ENCODE results near the gene CCDC197. TPM values are rescaled to one million over a fixed set of nuclear protein-coding genes. Genes with fewer than 3 reads are reported as not detected.

Gene CCDC197
- total RNA-seq, 1 experiment from 2014 or later = not detected

GRCh38 chr14:93991649-93992048 lies 5.5 kb upstream of the CCDC197 start:
- DNase-seq = no peak
- H3K9me3 ChIP-seq (ENCODE audit: control insufficient read depth, low read depth, low read length) = no peaks in the 10 kb centered on the region
- H3K79me2 ChIP-seq (ENCODE audit: insufficient read depth, low read length) = no peaks in the 10 kb centered on the region
- no peaks in the 10 kb centered on the region for H3K27me3 ChIP-seq (ENCODE audit: insufficient read depth, low read length)
- H4K8ac ChIP-seq (replicated peaks; ENCODE audit: insufficient read length, low read depth, low read length) = no peak overlapping the region
- H3K4me1 Mint-ChIP-seq = peaks cover 13 to 35% of the 10 kb centered on the region in 2 experiments
- H3K36me3 Mint-ChIP-seq (ENCODE audit: insufficient read depth in 1 of 3, low read depth in 3 of 3) = no peaks in the 10 kb centered on the region; a peak in 1 of 7 replicates
- no peaks in the 10 kb centered on the region; a peak in 2 of 5 replicates for H3K9me3 Mint-ChIP-seq
- no peak overlapping the region for H3K4me3 Mint-ChIP-seq
- no peak overlapping the region for H3K56ac ChIP-seq (ENCODE audit: insufficient read length, low read depth, low read length)
- H2BK5ac ChIP-seq (ENCODE audit: insufficient read length, low read length) = no peak overlapping the region
- H2AK5ac ChIP-seq (ENCODE audit: insufficient read length, low read length) = no peak overlapping the region
- no peak overlapping the region for H3K4me2 ChIP-seq (ENCODE audit: insufficient read depth, insufficient read length, low read length)
- no peaks in the 10 kb centered on the region for H3K23me2 ChIP-seq (ENCODE audit: insufficient read length, low read depth, low read length, poor library complexity, severe bottlenecking)
- H3K27me3 Mint-ChIP-seq (ENCODE audit: low read depth) = peaks cover 10% of the 10 kb centered on the region
- H3K9ac ChIP-seq (ENCODE audit: extremely low read depth, insufficient read length, low read length) = no peak overlapping the region
- no peak overlapping the region for H3K23ac ChIP-seq (ENCODE audit: insufficient read length, low read depth, low read length)
- H4K5ac ChIP-seq (ENCODE audit: insufficient read length, low read depth, low read length) = no peak overlapping the region
- no peaks in the 10 kb centered on the region for H4K20me1 ChIP-seq (ENCODE audit: control insufficient read depth, insufficient read depth, insufficient read length)
- H2BK12ac ChIP-seq (ENCODE audit: insufficient read length, low read depth, low read length) = no peak overlapping the region
- no peak overlapping the region for H2BK20ac ChIP-seq (ENCODE audit: low read depth, low read length, poor library complexity, severe bottlenecking)
- H3K27ac ChIP-seq (ENCODE audit: insufficient read length, low read depth, low read length) = no peak overlapping the region
- H3K4ac ChIP-seq (ENCODE audit: low read depth, low read length) = no peak overlapping the region
- no peak overlapping the region for H3K14ac ChIP-seq (ENCODE audit: insufficient read depth, low read length)
- TF ChIP-seq CTCF (conservative IDR thresholded peaks at IDR 0.05) = no peak
- no peaks in the 10 kb centered on the region for H3K79me1 ChIP-seq (ENCODE audit: insufficient read depth, low read depth, low read length, poor library complexity, severe bottlenecking)
- no peak overlapping the region; a peak in 1 of 7 replicates for H3K27ac Mint-ChIP-seq
- no peak overlapping the region for H2BK120ac ChIP-seq (ENCODE audit: low read depth, low read length, poor library complexity, severe bottlenecking)
- H2BK15ac ChIP-seq (ENCODE audit: low read depth, low read length) = no peak overlapping the region
- H3T11ph ChIP-seq (ENCODE audit: low read length) = no peak overlapping the region
- WGBS (ENCODE audit: extremely low coverage, insufficient read length, low lambda C conversion rate) = no CpG with 5 or more reads among the region's 4 CpGs
- H3K4me1 ChIP-seq (ENCODE audit: insufficient read depth, low read length) = no peaks in the 10 kb centered on the region
- no peak overlapping the region for H3K18ac ChIP-seq (ENCODE audit: insufficient read length, low read depth, low read length)
- no peak overlapping the region for H2AFZ ChIP-seq (ENCODE audit: low read length)
- H4K91ac ChIP-seq (ENCODE audit: insufficient read length, low read depth, low read length) = no peak overlapping the region

Data from H9 (cell line).